C4-2B (cell line): Measurements from ENCODE around the gene MT1G.

Source experiments
- ZFX ChIP-seq: fragments of 450-650 bp; IDR thresholded peaks from 2 replicates; pipeline ENCODE4 v1.6.1; 2017
- TF ChIP-seq, protein P1 (sequence below): fragments of 450-650 bp; conservative IDR thresholded peaks from 2 replicates; pipeline ENCODE4 v1.5.1; 2017; ENCODE audit warnings: mild to moderate bottlenecking

DNA sequence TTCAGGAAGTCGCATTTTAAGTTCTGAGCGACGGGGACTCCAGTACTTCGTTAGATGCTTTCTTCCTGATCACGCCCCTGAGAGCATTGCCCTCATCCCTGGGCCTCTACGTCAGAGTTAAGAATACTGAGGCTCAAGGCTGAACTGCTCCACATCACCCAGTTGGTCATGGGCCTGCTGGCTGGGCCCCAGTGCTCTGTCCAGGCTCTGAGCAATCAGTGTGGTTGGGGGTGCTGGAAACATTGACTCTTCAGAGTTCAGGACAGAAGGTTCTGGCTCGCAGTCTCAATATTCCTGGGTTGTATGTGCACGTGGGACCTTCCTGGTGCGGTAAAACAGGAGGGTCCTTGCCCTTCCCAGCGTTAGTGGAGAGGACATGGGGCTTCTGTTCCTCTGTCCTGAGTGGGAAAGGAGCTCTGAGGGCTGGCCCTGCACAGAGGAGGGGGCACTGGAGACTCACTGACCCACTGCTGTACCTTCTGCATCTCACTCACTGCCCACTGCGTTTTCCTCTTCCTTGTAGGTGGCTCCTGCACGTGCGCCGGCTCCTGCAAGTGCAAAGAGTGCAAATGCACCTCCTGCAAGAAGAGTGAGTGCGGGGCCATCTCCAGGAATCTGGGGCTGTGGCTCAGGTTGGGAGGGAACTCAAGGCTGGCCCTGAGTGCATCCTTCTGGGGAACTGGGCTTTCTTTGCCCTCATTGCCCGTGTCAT, 41.8 kb downstream of the MT1G start:
- TF ChIP-seq, protein P1, sequence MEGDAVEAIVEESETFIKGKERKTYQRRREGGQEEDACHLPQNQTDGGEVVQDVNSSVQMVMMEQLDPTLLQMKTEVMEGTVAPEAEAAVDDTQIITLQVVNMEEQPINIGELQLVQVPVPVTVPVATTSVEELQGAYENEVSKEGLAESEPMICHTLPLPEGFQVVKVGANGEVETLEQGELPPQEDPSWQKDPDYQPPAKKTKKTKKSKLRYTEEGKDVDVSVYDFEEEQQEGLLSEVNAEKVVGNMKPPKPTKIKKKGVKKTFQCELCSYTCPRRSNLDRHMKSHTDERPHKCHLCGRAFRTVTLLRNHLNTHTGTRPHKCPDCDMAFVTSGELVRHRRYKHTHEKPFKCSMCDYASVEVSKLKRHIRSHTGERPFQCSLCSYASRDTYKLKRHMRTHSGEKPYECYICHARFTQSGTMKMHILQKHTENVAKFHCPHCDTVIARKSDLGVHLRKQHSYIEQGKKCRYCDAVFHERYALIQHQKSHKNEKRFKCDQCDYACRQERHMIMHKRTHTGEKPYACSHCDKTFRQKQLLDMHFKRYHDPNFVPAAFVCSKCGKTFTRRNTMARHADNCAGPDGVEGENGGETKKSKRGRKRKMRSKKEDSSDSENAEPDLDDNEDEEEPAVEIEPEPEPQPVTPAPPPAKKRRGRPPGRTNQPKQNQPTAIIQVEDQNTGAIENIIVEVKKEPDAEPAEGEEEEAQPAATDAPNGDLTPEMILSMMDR: no peak
- TF ChIP-seq ZFX: no peak
